ENCODE measurements around the gene IZUMO1.
"Not testable (repeated sequence)": the region's sequence is repeated elsewhere in the genome, so short reads cannot be mapped to it uniquely, and the experiment has no call there.

Gene IZUMO1

GRCh38 chr19:48715681-48716171 lies 31.0 kb downstream of the IZUMO1 start:
- DNase-seq (ENCODE audit: insufficient read length, low spot score), result no peak

GRCh38 chr19:48714759-48715675 lies 31.7 kb downstream of the IZUMO1 start:
- FAIRE-seq, result peak; percentile 45
- DNase-seq (ENCODE audit: insufficient read length, low spot score), result no peak

More at GRCh38 chr19:48715681-48716171, 31.0 kb downstream of the IZUMO1 start:
- no peak for FAIRE-seq

- FAIRE-seq (peak; percentile 99), DNase-seq (ENCODE audit: insufficient read length, low spot score) (peak; percentile 99)
These were observed 32.6 kb downstream of the IZUMO1 start for GRCh38 chr19:48713864-48714755.

- DNase-seq (ENCODE audit: insufficient read length, low spot score), result no peak
- FAIRE-seq, result no peak
These were observed 33.5 kb downstream of the IZUMO1 start for GRCh38 chr19:48713041-48713863.

- FAIRE-seq (no peak), DNase-seq (ENCODE audit: insufficient read length, low spot score) (no peak)
These were observed 35.5 kb downstream of the IZUMO1 start for GRCh38 chr19:48711106-48711662.

- FAIRE-seq, result no peak
- DNase-seq (ENCODE audit: insufficient read length, low spot score), result no peak
These were observed 38.2 kb downstream of the IZUMO1 start for GRCh38 chr19:48708471-48708870.

- DNase-seq (ENCODE audit: insufficient read length, low spot score) (no peak), FAIRE-seq (no peak)
These were observed 41.3 kb downstream of the IZUMO1 start for GRCh38 chr19:48705431-48705830.

- DNase-seq (ENCODE audit: insufficient read length, low spot score) (no peak), FAIRE-seq (no peak)
These were observed 43.4 kb downstream of the IZUMO1 start for GRCh38 chr19:48703316-48703715.

- DNase-seq (ENCODE audit: insufficient read length, low spot score), result no peak
- FAIRE-seq, result no peak
These were observed 44.0 kb downstream of the IZUMO1 start for GRCh38 chr19:48702701-48703100.

GRCh38 chr19:48698046-48698445 lies 48.7 kb downstream of the IZUMO1 start:
- FAIRE-seq (no peak), DNase-seq (ENCODE audit: insufficient read length, low spot score) (no peak)

GRCh38 chr19:48696353-48697010 lies 50.2 kb downstream of the IZUMO1 start:
- FAIRE-seq, result no peak
- no peak for DNase-seq (ENCODE audit: insufficient read length, low spot score)

GRCh38 chr19:48695743-48696352 lies 50.9 kb downstream of the IZUMO1 start, which contains the start of gene FUT2:
TSS of gene FUT2 (plus strand) at chr19:48695971. CDS start at chr19:48702957, 6,986 bp downstream.
- FAIRE-seq, result no peak
- DNase-seq (ENCODE audit: insufficient read length, low spot score), result no peak

GRCh38 chr19:48693629-48694028 lies 53.1 kb downstream of the IZUMO1 start:
- not testable (repeated sequence) for FAIRE-seq; DNase-seq (ENCODE audit: insufficient read length, low spot score)

All from GM19239 (cell line).